Stomach (tissue), 9 donors: ENCODE data around the gene CCDC51. TPM values are rescaled to one million over a fixed set of nuclear protein-coding genes. Genes with fewer than 3 reads are reported as not detected.
"Not testable (repeated sequence)": the region's sequence is repeated elsewhere in the genome, so short reads cannot be mapped to it uniquely, and the experiment has no call there.

ENCODE experiments used
- DNase-seq, 2 donors: peaks; one replicate each; pipeline versions ENCODE4 v3.0.0 to v3.0.0-alpha.2; 2013 to 2019
- H3K27ac ChIP-seq, 5 donors: fragments of 200-600 bp in 4 of 5; sonication (generic) in 4 of 5; one replicate each; pipeline ENCODE4 v1.5.1; 2013 to 2019; ENCODE audit warnings: mild to moderate bottlenecking in 1 of 5, moderate library complexity in 1 of 5
- H3K27me3 ChIP-seq, 3 donors: fragments of 200-600 bp; sonication (generic); one replicate each; pipeline ENCODE4 v1.5.1; 2017 to 2019; ENCODE audit warnings: mixed run types in 1 of 3
- H3K36me3 ChIP-seq, 4 donors: fragments of 200-600 bp; sonication (generic); 1 replicate in 3 of 4; 2 replicates in 1 of 4; pipeline ENCODE4 v1.5.1; 2016 to 2019
- H3K4me1 ChIP-seq, 4 donors: fragments of 200-600 bp; sonication (generic); one replicate each; pipeline ENCODE4 v1.5.1; 2016 to 2019
- H3K4me3 ChIP-seq, 4 donors: fragments of 200-600 bp; sonication (generic) in 3 of 4; one replicate each; pipeline ENCODE4 v1.5.1; 2016 to 2019; ENCODE audit warnings: mild to moderate bottlenecking in 1 of 4
- H3K9me3 ChIP-seq, 4 donors: fragments of 200-600 bp; sonication (generic); one replicate each; pipeline ENCODE4 v1.5.1; 2016 to 2019
- EP300 ChIP-seq: sonication (generic); formaldehyde crosslinking; IDR thresholded peaks from one replicate; pipeline ENCODE4 v1.6.1; 2017; ENCODE audit warnings: antibody characterized with exemption
- POLR2A ChIP-seq, 4 donors: fragments of 450-650 bp; IDR thresholded peaks; one replicate each; pipeline ENCODE4 v1.6.1; 2016; ENCODE audit warnings: antibody characterized with exemption in 4 of 4, control low read depth in 2 of 4, mild to moderate bottlenecking in 1 of 4, moderate library complexity in 1 of 4
- POLR2AphosphoS5 ChIP-seq, 3 donors: sonication (generic); formaldehyde crosslinking; IDR thresholded peaks; one replicate each; pipeline ENCODE4 v1.6.1; 2016; ENCODE audit warnings: antibody characterized with exemption in 3 of 3
- WGBS, 5 donors: extraction: QIAGEN DNeasy Blood & Tissue Kit in 3 of 5; methylation state at CpG; one replicate each; pipeline versions ENCODE4 v1.1.5 to v1.1.7; 2013 to 2018; 5-methylcytosine and 5-hydroxymethylcytosine counted together
- intact Hi-C: fragments of 100-400 bp; cut with DNase I; formaldehyde crosslinking; loops from one replicate; pipeline ENCODE4 v1.15.1; 2023; ENCODE audit warnings: low total_unique reads
- polyA plus RNA-seq, 3 donors: library from polyadenylated mRNA; stranded (reverse); fragments of 200-250 nt; gene quantifications; one replicate each; pipeline ENCODE4 v1.2.3, GENCODE V29; 2013
- total RNA-seq, 5 donors: library from RNA; depleted of rRNA; stranded (reverse); fragments of >200 nt; gene quantifications; one replicate each; pipeline versions ENCODE4 v1.1.0 to v1.2.3, GENCODE V29; 2014 to 2016
- TF ChIP-seq, protein P1 (sequence below), 7 experiments: fragments of 450-650 bp in 4 of 7; fragments of 200-600 bp in 3 of 7; sonication (generic) in 3 of 7; IDR thresholded peaks; one replicate each; pipeline ENCODE4 v1.5.1; 2016 to 2019; ENCODE audit warnings: antibody characterized with exemption in 7 of 7, control low read depth in 2 of 7, mild to moderate bottlenecking in 1 of 7
- donor health status: healthy with polysubstance abuse.
- donor health status: Bipolar disorder and iron deficiency.
- donor health status: healthy.

CCDC51 gene
- total and polyA plus RNA-seq, 8 donors: 1.8 to 12.5 (median 8.3) TPM

DNA sequence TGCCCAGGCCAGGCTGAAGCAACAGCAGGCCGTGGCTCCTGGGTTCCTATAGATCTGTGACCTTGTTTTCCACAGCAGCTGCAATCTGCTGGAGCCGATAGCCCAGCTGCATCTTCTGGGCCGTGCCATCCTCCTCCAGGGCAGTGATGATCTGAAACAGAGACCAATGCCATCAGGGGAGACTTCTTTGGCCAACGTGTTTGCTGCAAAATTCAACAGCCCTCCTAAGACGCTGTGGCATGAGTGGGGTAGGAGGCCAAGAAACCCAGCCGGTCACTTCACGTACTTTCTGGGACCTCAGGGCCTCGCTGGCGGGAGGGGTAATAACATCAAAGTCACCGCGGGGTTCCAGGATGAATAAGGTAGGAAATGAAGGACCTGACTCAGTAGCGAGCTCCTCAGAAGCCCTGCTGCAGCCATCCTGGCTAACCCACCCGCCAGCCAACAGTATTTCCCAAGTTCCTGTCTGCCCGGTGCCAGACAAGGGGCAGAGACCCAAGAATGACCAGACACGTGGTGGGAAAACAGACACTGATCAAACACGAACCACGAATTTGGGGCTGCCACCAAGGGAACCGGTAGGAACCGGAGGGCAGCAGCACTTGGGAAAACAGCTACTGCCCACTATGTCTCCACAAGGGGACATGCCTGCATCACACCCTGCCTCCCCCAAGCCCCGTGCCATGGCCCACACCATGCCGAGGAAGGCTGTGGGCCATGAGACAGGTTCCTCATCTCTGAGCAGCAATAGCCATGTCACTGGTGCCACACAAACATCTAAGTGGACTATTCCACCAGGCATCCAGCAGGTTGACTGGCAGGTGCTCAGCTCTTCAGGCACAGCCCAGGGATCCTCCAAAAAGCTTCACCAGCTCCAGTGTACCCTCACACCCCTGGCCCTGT is 35.2 kb downstream of the CCDC51 start:
- no peak for TF ChIP-seq EP300
- no peak for TF ChIP-seq POLR2A (IDR thresholded peaks at IDR 0.05)
- no peak for TF ChIP-seq POLR2AphosphoS5 (IDR thresholded peaks at IDR 0.05)
- TF ChIP-seq, protein P1, sequence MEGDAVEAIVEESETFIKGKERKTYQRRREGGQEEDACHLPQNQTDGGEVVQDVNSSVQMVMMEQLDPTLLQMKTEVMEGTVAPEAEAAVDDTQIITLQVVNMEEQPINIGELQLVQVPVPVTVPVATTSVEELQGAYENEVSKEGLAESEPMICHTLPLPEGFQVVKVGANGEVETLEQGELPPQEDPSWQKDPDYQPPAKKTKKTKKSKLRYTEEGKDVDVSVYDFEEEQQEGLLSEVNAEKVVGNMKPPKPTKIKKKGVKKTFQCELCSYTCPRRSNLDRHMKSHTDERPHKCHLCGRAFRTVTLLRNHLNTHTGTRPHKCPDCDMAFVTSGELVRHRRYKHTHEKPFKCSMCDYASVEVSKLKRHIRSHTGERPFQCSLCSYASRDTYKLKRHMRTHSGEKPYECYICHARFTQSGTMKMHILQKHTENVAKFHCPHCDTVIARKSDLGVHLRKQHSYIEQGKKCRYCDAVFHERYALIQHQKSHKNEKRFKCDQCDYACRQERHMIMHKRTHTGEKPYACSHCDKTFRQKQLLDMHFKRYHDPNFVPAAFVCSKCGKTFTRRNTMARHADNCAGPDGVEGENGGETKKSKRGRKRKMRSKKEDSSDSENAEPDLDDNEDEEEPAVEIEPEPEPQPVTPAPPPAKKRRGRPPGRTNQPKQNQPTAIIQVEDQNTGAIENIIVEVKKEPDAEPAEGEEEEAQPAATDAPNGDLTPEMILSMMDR (IDR thresholded peaks at IDR 0.05): no peak
- no peaks in the 10 kb centered on the region for H3K9me3 ChIP-seq
- 78 to 82% (median 82%) methylated on average over 18 to 21 of the region's 21 CpGs for WGBS, 5 donors
- H3K27ac ChIP-seq: peak overlapping the region in 2 of 5 donors; percentile 78 to 87
- peaks cover 0 to 21% (median 16%) of the 10 kb centered on the region in 4 donors for H3K4me1 ChIP-seq
- no peak overlapping the region for H3K4me3 ChIP-seq
- DNase-seq: peak; percentile 1 to 24
- H3K27me3 ChIP-seq: no peaks in the 10 kb centered on the region
- intact Hi-C loops: no loop called here
- peaks cover 45 to 69% (median 63%) of the 10 kb centered on the region in 4 donors for H3K36me3 ChIP-seq

DNA sequence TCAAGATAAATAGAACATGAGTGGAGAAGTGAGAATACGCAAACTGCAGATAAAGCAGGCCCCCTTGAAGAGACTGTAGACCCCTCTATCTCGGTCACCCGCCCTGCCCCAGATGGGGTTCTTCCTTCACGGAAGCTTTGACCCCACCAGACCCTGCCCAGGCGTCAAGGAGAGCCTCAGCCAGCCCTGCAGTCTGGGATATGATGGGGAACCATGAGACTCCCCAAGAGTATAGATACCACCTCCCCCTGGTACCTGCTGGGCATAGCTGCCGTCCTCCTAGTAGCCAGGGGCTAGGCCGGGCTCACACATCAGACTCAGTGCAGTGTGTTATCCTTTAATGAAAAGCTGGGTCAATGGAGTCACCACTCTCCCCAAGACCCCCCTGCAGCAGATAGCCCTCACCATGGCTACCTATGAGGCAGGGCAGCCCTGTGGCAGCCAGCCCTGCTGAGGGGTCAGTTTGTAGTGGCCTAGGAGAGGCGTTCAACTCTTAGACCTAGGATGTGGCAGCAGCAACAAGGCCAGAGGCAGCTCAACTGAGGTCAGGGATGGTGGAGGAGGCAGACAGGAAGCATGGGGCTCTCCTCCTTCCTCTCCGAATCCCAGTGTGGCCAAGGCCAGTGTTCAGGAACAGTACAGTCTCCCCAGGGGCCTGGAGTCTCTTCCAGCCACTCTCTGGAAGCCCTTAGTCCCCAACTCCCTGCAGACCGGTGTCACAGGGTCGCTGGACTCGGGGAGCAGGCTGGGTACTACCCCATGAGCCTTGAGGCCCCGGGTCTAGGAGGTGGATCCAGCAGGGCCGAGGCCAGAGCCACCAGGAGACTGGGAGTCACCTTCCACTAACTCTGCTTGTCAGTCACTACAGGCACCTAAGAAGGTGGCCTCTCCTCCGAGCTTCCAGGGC is 36.1 kb downstream of the CCDC51 start:
- intact Hi-C loops: no loop called here
- Histone ChIP-seq H3K36me3 (peaks cover 38 to 60% (median 54%) of the 10 kb centered on the region in 4 donors), H3K4me1 (peaks cover 0 to 21% (median 16%) of the 10 kb centered on the region in 4 donors), H3K27ac (peak overlapping the region in 4 of 5 donors; percentile 57 to 87 (median 78)), H3K27me3 (no peaks in the 10 kb centered on the region), H3K4me3 (no peak overlapping the region), H3K9me3 (no peaks in the 10 kb centered on the region)
- DNase-seq: peak; percentile 1 to 17
- WGBS, 5 donors: 78 to 88% (median 86%) methylated on average over 11 to 15 of the region's 15 CpGs
- TF ChIP-seq POLR2AphosphoS5 (IDR thresholded peaks at IDR 0.05): no peak
- TF ChIP-seq POLR2A (IDR thresholded peaks at IDR 0.05): no peak
- no peak for TF ChIP-seq EP300
- TF ChIP-seq, protein P1 (IDR thresholded peaks at IDR 0.05): no peak

DNA sequence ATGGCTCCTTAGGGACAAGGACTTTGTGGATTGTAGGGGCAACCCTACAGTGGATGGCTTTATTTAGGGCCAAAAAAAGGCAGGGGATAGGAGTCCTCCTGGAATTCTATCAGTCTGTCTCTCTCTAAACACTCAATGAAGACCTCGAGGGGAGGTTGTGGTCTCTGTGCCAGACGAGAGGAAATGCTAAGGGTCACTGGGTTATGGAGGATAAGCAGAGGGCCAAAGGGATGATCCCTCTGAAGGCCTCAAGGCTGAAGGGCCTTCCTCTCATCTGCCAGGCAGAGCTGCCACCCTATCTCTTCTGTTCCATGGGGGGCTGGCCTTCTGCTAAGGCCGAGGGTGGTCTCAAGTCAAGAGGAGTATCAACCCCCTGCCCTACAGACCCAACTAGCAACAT is 37.0 kb downstream of the CCDC51 start:
- Histone ChIP-seq H3K9me3 (no peaks in the 10 kb centered on the region), H3K27me3 (no peaks in the 10 kb centered on the region), H3K36me3 (peaks cover 29 to 51% (median 45%) of the 10 kb centered on the region in 4 donors), H3K4me3 (no peak overlapping the region), H3K27ac (peak overlapping the region; percentile 12 to 87 (median 78)), H3K4me1 (peaks cover 0 to 21% (median 16%) of the 10 kb centered on the region in 4 donors)
- 51 to 74% (median 62%) methylated on average over 3 of the region's 3 CpGs for WGBS, 5 donors
- TF ChIP-seq EP300 (no peak), POLR2AphosphoS5 (IDR thresholded peaks at IDR 0.05) (no peak), POLR2A (IDR thresholded peaks at IDR 0.05) (no peak)
- TF ChIP-seq, protein P1 (IDR thresholded peaks at IDR 0.05): no peak
- DNase-seq: peak in 1 of 2 donors; percentile 1
- intact Hi-C loops: no loop called here

DNA sequence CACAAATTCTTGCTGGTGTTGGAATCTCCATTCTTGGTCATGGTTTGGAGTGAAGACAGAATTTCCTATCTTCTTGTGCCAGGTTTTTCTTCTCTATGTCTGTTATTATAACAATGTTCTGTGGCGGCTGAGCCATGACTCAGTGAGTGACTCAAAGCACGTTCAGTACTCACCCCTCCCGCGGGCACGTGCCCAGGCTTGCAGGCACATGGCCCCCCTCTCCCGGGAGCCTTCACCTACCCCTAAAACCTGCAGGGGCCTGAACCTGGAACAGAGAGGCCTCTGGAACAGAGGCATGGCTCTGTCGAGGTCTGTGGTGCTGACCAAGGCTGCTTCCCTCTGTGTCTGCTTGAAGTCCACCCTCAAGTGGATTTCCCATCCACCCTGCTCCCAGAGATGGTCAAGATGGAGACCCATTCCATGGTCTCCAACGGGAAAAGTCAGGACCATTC is 37.6 kb downstream of the CCDC51 start:
- 20 to 41% (median 35%) methylated on average over 6 to 8 of the region's 8 CpGs for WGBS, 5 donors
- TF ChIP-seq POLR2A (IDR thresholded peaks at IDR 0.05) (no peak), EP300 (peak; percentile 78), POLR2AphosphoS5 (IDR thresholded peaks at IDR 0.05) (peak; percentile 14 to 81 (median 66))
- TF ChIP-seq, protein P1 (IDR thresholded peaks at IDR 0.05): no peak
- Histone ChIP-seq H3K4me1 (peaks cover 0 to 21% (median 16%) of the 10 kb centered on the region in 4 donors), H3K4me3 (no peak overlapping the region), H3K36me3 (peaks cover 25 to 45% (median 39%) of the 10 kb centered on the region in 4 donors), H3K27ac (peak overlapping the region in 4 of 5 donors; percentile 57 to 87 (median 78)), H3K9me3 (no peaks in the 10 kb centered on the region), H3K27me3 (no peaks in the 10 kb centered on the region)
- DNase-seq: peak; percentile 59 to 73
- intact Hi-C loops: no loop called here

DNA sequence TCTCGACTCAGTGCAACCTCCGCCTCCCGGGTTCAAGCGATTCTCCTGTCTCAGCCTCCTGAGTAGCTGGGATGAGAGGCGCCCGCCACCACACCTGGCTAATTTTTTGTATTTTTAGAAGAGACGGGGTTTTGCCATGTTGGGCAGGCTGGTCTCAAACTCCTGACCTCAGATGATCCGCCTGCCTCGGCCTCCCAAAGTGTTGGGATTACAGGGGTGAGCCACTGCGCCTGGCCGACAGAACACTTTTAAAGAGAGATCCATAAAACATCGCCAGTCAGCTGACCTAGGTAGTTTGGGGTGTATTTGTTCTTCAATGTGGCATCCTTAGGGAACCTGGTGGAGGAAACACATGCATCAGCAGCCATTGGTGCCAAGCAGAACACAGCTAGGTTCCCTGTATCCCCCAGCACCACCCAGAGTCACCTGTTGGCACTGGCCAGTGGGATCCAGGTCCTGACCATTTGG is 38.5 kb downstream of the CCDC51 start:
- intact Hi-C loops: loop anchor here (2.0 kb wide), 1 partner anchor 33 kb away; no protein-coding TSS in a partner anchor
- H3K4me1 ChIP-seq: peaks cover 0 to 21% (median 16%) of the 10 kb centered on the region in 4 donors
- H3K9me3 ChIP-seq, H3K27me3 ChIP-seq, H3K4me3 ChIP-seq: not testable (repeated sequence)
- DNase-seq: peak in 1 of 2 donors; percentile 9
- peaks cover 22 to 37% (median 30%) of the 10 kb centered on the region in 4 donors for H3K36me3 ChIP-seq
- H3K27ac ChIP-seq: peak overlapping the region; percentile 3 to 87 (median 78)
- 86 to 94% (median 88%) methylated on average over 12 of the region's 12 CpGs for WGBS, 5 donors
